Measurements from ENCODE around the gene RAP1GDS1.

Gene RAP1GDS1

DNA sequence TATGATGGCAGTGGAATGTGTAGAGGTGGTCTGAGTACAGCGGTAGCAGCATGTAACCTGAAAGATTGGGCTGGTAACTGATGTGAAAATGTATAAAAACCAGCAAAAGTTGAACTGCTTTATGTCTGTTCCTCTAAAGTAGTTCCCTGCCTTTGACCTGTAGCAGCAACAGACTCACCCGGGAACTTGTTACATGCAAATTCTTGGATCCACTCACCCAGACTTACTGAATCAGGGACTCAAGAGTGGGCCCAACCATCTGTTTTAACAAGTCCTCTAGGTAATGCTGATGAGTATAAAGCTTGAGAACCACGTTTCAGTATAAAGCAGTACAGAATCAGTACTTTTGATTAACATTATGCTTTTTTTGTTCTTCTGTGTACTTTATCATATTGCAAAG, 84.7 kb downstream of the RAP1GDS1 start:
- POLR2A ChIA-PET = no interaction called here

DNA sequence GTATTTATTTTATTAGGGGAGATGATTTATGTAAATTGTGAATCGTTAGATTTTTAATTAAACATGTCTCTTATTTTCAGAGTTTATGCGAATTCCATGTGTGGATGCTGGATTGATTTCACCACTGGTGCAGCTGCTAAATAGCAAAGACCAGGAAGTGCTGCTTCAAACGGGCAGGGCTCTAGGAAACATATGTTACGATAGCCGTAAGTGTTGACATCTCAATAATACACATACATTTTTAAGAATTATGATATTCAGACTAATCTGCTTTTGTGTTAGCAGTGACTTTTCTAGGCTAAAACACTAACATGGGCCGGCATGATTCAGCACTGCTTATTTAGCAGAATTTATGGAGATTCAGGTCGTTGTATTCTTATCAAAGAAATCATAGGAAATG, 91.2 kb downstream of the RAP1GDS1 start:
- TF ChIP-seq EGR2 (tag by site-specific recombination; IDR thresholded peaks at IDR 0.05; ENCODE audit: low read depth) = no peak
- no peak overlapping the region for H3K27ac ChIP-seq (ENCODE audit: extremely low read depth, low read depth, low read length)
- H3K36me3 ChIP-seq (ENCODE audit: control insufficient read depth in 2 of 2, insufficient read depth in 1 of 2, low read length in 2 of 2) = peaks cover 0 to 4% of the 10 kb centered on the region in 2 experiments; a peak in 1 of 3 replicates
- ChIA-PET CTCF (no interaction called here), POLR2A (no interaction called here)
- no peak overlapping the region for H3K4me3 ChIP-seq (ENCODE audit: low read depth, low read length)
- no peaks in the 10 kb centered on the region for H3K4me1 ChIP-seq (ENCODE audit: control insufficient read depth, insufficient read depth, low read length)
- H3K9me3 ChIP-seq (ENCODE audit: control insufficient read depth, insufficient read depth, low read depth, low read length) = no peaks in the 10 kb centered on the region

More for the DNA sequence above, 84.7 kb downstream of the RAP1GDS1 start:
- CTCF ChIA-PET = no interaction called here
- no peaks in the 10 kb centered on the region for H3K9me3 ChIP-seq (ENCODE audit: control insufficient read depth, insufficient read depth, low read depth, low read length)
- H3K4me1 ChIP-seq (ENCODE audit: control insufficient read depth, insufficient read depth, low read length) = no peaks in the 10 kb centered on the region
- H3K36me3 ChIP-seq (ENCODE audit: control insufficient read depth in 2 of 2, insufficient read depth in 1 of 2, low read length in 2 of 2) = no peaks in the 10 kb centered on the region
- H3K27ac ChIP-seq (ENCODE audit: extremely low read depth, low read depth, low read length) = no peak overlapping the region
- TF ChIP-seq PRDM10 (tag by site-specific recombination; IDR thresholded peaks at IDR 0.05) (0 out of 2 replicates have a peak, but pooled peaks have one; percentile 15), SCRT2 (tag by site-specific recombination; IDR thresholded peaks at IDR 0.05) (peak; percentile 75), ZNF473 (tag by site-specific recombination; IDR thresholded peaks at IDR 0.05) (no peak), ZEB2 (tag by site-specific recombination; IDR thresholded peaks at IDR 0.05) (no peak), ZNF561 (tag by site-specific recombination; IDR thresholded peaks at IDR 0.05; ENCODE audit: borderline replicate concordance) (no peak)
- H3K4me3 ChIP-seq (ENCODE audit: low read depth, low read length) = no peak overlapping the region

DNA sequence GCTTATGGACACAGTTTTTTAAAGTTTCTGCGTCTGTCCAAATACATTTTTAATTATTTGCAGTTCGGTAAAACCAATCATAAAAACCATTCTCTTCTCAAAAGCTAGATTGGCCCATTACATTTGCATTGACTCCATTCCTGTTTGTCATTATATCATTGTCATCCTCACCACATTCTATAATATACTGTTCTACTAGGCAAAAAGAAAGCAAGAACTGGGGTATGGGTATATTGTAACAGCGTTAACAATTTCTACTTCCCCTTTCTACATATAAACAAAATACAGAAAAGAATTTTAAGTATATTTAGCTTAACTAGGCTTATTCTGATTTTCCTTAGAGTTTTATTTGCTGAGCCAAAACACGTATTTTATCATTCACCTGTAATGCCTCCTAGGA, 91.8 kb downstream of the RAP1GDS1 start:
- Histone ChIP-seq H3K9me3 (ENCODE audit: control insufficient read depth, insufficient read depth, low read depth, low read length) (no peaks in the 10 kb centered on the region), H3K36me3 (ENCODE audit: control insufficient read depth in 2 of 2, insufficient read depth in 1 of 2, low read length in 2 of 2) (peaks cover 0 to 4% of the 10 kb centered on the region in 2 experiments; a peak in 1 of 3 replicates), H3K27ac (ENCODE audit: extremely low read depth, low read depth, low read length) (no peak overlapping the region), H3K4me1 (ENCODE audit: control insufficient read depth, insufficient read depth, low read length) (no peaks in the 10 kb centered on the region), H3K4me3 (ENCODE audit: low read depth, low read length) (no peak overlapping the region)
- CTCF ChIA-PET = interaction anchor here (0.6 kb wide), 1 partner anchor 19 kb away, joined by 3 read pairs; no protein-coding TSS in a partner anchor
- TF ChIP-seq ZNF544 (tag by site-specific recombination; IDR thresholded peaks at IDR 0.05) = no peak
- TF ChIP-seq ZNF324 (tag by site-specific recombination; IDR thresholded peaks at IDR 0.05) = no peak
- TF ChIP-seq SCRT1 (tag by site-specific recombination; IDR thresholded peaks at IDR 0.05; ENCODE audit: borderline replicate concordance) = no peak
- TF ChIP-seq ZNF202 (tag by site-specific recombination; IDR thresholded peaks at IDR 0.05; ENCODE audit: borderline replicate concordance) = no peak
- TF ChIP-seq, protein P1, sequence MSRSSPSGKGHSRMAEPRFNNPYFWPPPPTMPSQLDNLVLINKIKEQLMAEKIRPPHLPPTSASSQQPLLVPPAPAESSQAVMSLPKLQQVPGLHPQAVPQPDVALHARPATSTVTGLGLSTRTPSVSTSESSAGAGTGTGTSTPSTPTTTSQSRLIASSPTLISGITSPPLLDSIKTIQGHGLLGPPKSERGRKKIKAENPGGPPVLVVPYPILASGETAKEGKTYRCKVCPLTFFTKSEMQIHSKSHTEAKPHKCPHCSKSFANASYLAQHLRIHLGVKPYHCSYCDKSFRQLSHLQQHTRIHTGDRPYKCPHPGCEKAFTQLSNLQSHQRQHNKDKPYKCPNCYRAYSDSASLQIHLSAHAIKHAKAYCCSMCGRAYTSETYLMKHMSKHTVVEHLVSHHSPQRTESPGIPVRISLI (tag by site-specific recombination; IDR thresholded peaks at IDR 0.05) = no peak
- no peak for TF ChIP-seq ZNF24 (tag by site-specific recombination; IDR thresholded peaks at IDR 0.05)
- TF ChIP-seq ZNF140 (tag by site-specific recombination; IDR thresholded peaks at IDR 0.05) = no peak
- no peak for TF ChIP-seq BCL6B (tag by site-specific recombination; IDR thresholded peaks at IDR 0.05)
- no peak for TF ChIP-seq KLF17 (tag by site-specific recombination; IDR thresholded peaks at IDR 0.05)
- TF ChIP-seq ZNF621 (tag by site-specific recombination; IDR thresholded peaks at IDR 0.05) = no peak
- TF ChIP-seq, protein P2, sequence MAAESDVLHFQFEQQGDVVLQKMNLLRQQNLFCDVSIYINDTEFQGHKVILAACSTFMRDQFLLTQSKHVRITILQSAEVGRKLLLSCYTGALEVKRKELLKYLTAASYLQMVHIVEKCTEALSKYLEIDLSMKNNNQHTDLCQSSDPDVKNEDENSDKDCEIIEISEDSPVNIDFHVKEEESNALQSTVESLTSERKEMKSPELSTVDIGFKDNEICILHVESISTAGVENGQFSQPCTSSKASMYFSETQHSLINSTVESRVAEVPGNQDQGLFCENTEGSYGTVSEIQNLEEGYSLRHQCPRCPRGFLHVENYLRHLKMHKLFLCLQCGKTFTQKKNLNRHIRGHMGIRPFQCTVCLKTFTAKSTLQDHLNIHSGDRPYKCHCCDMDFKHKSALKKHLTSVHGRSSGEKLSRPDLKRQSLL (tag by site-specific recombination; IDR thresholded peaks at IDR 0.05) = no peak
- no peak for TF ChIP-seq BCL11A (tag by site-specific recombination; IDR thresholded peaks at IDR 0.05; ENCODE audit: low read depth)
- POLR2A ChIA-PET = no interaction called here
